Stimulated activated CD4-positive, alpha-beta T cell treated with anti-CD3 and anti-CD28 coated beads, TNF-alpha, amount 100 ng/mL, for 1 hour (primary cell): Measurements from ENCODE around the gene C3orf52.
A peak's percentile ranks its signal among the peaks of the same experiment; 100 is the strongest.

ENCODE experiments used
- DNase-seq, 3 donors: peaks; one replicate each; pipeline ENCODE4 v3.0.0-alpha.2; 2020; ENCODE audit warnings: low read depth in 3 of 3, low spot score in 1 of 3

Gene C3orf52

DNA sequence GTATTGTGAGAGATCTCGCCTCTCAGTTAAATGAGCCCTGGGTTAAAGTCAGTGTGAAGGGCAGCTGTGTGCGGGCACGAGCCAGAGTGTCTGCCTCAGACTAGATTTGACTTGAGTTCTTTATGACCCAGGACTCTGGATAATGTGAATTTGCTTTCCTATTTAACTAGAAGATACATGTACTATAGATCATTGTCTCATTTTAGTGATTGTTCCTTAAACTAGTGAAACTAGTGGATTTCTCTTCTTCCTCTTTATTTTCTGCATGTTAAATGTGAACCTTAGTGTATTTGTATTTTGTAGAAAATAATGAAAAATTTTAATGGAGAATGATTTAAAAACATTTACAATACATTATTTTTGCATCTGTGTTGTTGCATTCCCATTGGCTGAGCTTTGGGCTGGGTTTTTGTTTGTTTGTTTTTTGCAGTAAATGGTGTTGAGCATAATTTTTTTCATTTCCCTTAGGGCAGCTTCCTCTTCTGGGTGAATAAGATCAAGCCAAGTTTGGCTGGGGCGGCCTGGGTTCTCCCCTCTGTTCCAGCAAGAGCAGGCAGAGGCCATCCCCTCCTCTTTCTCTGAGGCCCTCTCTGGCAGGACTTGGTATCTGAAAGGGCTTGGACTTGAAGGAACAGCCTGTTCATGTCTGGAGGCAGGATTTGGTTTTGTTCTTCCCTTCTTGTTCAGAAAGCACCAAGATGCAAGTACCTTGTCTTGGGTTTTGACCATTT is 31.8 kb downstream of the C3orf52 start:
- DNase-seq = no peak

DNA sequence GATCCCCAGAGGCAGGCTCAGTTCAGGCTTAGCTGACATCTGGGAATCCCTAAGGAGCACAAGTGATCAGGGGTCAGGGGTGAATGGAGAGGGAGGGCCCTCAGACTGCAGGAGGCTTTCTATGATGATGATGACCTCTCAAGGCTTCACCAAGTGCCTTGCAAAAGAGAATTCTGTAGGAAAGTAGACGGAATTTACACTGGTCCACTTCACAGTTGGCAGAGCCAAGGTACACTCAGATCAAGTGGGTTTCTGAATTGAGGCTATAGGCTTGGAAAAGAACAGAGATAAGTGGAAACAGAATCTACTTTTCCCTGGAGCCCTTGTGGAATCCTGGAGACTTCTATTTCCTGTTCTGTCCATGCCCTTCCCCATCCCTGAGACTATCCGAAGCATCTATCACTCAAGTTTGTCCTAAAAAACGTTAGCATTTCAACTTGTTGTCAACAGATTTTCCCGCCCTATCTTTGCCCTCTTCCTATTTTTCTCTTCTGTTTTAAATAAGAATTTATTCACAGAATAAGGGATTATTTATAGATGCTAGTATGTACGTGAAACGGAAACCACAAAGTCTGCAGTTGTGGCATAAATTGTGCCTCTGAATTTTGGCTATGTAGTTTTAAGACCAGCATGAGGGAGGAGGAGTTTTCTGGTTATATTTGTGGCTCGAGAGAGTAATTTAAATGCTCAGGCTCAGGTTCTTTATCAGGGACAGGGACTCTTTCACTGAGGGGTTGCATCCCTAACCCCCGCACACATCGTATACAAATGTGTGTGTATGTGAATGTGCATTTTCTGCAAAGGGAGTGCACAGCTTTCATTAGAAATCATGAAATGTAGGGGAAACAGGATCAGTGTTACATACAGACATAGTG is 34.0 kb downstream of the C3orf52 start:
- no peak for DNase-seq

DNA sequence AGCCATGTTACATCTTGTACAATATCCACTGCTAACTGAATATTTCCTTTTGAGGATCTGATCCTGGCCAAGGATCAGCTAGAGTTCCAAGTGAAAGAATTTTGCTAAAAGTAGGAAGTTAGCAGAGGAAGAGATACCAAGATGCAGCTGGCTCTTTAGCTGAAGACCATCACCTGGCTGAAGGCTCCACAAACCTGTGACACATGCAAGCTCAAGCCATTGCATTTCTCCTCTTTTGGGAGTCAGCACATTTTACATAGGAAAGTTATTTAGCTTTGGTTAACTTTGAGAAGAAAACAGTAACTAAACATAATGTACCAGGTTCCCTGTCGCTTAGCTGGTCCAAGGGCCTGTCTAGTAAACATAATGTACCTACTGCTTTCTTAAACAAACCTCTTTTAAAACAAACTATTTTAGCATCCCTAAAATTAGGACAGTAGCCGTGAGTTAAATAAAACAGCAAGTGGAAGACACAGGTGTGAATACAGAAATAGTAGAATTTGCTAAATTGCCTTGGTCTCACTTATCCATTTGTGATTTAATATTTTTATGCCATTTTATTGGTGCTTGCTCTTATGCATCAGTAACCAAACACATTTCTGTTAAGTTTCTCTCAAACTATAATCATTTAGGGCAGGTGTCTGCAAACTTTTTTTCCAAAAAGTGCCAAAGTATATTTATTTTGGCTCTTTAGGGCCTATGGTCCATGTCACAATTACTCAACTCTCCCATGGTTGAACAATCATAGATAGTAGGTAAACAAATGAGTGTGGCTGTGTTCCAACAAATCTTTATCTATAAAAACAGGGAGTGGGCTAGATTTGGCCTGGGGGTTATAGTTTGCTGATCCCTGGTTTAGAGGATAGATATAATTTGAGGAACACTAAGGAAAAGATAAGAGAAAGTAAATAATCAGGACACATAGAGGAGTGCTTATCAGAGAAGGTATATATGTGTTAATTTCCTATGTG is 35.7 kb downstream of the C3orf52 start:
- no peak for DNase-seq

DNA sequence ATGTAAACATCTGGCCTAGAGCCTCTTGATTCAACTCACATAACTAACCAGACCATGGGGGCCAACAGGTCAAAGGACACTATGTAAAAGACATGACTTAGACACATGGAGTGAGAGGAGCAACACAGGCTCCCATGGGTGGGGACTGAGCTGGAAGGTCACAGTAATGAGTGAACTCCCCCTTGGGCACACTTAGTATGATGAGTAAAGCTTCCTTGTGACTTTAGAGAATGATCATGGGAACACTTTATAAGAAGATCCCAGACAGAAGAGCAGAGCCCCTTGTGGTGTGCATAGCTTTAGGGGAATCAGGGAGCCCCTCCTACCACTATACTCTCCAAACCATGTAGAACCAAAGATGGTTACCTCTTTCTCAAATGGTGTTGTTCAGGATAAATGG is 36.7 kb downstream of the C3orf52 start:
- no peak for DNase-seq

DNA sequence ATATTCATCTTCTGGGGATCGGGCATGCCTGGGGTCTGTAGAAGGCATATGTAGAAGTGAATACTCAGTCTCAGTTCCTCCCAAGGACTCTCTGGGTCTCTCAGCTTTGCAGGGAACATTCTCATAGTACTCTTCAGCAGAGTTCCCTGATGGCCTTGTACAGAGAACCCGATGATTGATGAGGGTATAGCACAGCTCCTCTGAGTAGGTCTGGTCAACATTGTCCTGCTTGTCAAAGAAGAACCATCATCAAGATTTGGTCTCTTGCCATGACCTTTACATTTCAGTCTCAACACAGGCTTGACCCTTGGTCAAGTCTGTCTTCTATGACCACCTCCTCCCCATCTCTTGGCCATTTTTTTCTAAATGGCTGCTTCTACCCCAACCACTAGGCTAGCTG is 37.4 kb downstream of the C3orf52 start:
- no peak for DNase-seq

DNA sequence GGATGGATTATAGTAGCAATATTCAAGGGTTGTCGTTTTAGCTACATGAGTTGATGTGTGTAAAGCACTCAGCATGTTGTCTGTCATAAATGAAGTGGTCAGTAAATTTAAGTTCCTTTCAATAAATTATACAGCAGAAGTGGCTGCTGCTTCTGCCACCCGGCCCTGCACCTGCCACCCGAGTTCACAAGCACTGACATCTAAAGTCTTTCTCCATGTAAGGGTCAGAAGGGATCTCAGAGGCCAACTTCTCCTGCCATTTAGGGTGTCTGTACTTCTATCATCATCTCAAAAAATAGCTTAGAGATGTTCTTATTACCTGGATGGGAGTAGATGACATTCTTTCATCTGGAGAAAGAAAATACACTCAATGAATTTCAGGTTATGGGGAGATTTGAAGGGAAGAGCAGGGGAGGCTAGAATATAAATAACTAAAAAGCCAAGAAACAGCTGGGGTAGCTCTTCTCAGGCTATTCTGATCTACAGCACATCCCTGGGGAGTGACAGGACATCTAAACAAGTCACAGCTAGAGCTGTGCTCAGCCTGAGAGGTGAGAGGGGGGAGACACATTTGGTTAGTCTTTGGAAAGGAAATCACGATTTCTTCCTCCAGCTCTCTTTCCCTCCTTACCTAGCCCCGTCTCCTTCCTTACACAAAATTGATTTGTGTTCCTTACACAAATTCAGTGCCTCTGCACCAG is 38.9 kb downstream of the C3orf52 start:
- no peak for DNase-seq

DNA sequence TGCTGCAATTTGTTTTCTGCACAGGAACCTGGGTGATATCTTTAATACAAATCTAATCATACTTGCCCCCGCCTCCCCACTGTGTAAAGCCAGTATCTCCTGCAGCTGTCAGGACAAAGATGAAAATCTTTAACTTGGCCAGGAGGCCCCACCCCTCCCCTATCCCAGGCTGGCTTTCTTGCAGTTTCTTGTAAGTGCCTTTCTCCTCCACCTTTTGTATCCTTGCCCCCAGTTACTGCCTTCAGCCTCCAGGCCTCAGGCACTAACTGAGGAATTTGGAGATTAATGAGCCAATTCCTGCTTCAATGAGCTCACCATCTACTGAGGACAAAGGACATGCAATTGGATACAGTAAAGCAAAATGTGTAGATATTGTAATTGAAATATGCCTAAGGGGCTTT is 40.3 kb downstream of the C3orf52 start:
- no peak for DNase-seq

DNA sequence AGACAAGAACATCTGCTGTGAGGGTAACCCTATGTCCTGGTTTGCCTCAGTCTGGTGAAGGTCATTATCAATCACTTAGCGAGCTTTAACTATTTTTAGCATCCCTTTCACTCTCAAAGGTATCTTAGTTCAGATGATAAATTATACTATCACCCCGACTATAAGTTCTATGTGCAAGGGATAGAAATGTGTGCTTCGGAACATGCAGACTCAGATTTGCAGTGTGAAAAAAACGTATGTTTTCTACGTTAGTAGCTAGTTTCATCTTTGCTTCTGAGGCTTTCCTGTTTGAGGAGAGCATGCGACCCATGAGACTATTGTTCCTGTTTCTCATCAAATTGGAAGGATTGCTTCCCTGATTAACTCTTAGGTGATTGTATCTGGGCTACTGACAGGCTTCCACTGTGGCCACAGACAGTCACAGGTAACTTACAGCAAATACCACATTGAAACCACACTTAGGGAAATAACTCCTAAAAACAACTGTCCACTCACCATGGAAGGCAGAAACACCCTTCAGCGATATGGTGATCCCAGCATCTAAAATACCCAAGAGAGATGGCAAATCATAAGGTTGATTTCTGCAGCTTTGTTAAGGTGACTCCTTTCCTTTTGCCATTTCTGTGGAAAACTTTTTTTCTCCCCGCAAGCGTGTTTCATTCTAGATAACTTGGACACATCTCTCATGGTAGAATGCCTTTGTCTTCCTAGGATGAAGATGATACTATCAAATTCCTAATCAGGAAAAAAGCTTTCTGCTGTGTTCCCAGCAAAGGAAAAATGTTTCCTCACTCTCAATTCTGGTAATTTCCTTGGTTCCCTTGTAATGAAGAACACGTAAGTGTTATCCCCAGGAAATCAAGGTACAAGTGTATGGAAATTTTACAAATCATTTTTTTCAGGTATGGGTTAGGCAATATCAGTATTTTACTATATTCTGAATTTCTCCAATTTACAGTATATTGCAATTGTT is 41.6 kb downstream of the C3orf52 start:
- no peak for DNase-seq

DNA sequence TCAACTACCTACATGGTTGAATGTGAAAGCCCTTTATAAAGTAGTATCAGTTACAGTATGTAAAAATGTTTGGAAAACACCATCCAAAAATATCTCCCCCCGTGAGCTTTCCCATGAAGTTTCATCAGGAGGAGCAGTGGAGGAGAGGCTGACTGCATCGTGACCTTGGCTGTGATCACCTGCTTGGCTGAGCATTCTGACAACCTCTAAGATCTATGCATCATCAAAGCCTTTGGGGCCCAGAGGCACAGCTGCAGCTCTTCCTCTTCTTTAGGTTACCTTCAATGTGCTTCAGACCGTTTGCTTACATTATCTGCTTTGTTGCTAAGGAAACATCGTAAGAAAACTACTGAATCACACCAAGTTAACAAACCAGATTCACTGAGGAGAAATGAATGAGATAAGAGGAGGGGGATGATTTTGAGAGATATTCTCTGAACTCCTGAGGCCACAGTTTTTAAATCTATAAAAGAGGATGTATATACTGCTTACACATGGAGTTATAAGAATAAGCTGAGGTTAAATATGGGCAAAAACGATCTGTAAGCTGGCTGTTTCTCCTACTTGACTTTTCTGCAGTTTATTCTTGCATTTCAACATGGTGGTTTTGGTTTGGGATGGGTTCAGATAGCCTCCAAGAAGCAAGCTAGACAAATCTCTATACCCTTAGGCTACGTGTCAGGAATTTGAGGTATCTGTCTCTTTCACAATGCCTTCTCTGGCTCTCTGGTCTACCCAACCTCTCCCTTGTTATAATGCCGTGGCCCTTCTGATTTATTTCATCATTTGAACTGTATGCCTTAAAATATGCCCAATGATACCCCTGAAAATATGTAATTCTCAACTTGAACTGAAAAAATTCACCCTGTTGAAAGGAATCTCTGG is 42.9 kb downstream of the C3orf52 start:
- DNase-seq = peak in 2 of 3 donors; percentile 16 to 42

DNA sequence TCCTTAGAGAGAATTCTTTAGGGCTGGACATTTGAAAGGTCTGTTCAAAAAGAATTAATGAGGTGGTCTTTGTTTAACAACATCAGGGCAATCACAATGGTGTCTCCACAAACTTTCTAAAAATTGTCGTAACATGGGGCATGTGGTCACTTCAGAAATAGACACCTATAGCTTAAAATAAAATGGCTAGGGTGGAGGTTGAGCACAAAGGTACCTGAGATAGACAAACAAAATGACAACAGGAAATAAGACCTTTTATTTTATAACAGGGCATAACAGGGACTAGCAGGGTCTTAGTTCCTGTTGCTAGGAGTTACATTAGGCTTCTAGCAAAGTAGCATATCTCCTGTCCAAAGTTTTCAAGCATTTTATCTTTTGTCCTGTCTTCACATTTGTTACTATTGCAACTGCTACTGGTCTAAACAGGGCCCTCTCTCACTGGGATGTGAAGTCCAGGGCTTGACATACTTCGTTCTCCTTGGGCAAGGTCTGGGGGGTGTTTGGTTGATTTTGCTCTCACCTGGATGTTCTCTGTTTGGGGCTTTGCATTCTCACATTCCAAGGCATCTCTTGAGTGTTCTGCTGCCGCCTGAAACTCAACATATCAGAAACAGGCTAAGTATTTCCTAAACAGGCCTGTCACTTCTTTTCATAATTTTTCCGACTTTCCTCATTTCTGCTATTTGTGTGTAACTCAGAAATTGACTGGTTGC is 43.9 kb downstream of the C3orf52 start:
- DNase-seq = no peak

DNA sequence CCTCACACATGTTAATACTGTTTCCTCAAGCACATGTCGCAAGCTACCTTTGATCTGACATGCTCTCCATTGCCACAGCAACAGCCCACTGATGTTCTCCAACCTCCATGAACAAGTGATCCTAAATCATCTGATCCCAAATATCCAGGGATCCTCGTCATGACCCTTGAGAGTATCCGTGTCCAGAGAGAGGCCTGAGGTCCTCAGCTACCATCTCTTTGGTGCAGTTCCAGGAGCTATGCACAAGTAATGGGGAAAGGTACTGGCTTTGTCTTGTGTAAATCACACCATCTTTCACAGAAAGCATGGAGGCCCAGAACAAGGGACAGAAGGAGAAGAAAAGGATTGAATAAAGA is 44.4 kb downstream of the C3orf52 start:
- no peak for DNase-seq

DNA sequence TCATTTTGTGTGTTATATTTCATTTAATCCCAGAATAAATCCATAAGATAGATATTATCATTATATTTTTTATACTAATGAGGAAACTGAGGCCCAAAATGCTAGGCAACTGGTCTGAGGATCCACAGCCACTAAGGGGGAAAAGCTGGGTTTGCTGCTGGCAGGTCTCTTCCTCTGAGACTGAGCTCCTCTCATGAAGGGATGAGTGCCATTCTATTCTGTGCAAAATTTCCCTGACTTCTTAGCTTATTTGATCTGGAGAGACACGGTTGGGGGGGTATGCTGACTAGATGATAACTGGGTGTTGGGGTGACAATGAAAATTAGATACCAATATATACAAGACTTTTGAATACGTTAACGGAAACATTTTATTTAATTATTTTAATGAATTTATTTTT is 44.9 kb downstream of the C3orf52 start:
- DNase-seq = no peak

DNA sequence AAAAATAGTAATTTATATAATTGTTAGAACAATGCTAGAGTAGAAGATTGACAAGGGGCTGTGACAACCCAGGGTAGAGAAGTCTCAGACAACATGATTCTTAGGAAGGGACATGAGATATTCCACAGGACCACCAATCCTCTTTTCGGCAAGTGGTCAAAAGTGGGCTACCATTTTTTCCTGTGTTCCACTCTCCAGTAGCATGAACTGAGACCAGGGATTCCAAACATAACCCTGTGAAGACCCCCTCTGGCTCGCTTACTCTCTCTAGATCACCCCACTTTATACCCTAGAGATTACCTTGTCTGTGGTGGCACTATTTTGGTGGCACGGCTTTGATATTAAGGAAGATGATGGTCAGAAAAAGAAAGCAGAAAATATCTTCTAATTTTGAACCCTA is 45.9 kb downstream of the C3orf52 start:
- no peak for DNase-seq

DNA sequence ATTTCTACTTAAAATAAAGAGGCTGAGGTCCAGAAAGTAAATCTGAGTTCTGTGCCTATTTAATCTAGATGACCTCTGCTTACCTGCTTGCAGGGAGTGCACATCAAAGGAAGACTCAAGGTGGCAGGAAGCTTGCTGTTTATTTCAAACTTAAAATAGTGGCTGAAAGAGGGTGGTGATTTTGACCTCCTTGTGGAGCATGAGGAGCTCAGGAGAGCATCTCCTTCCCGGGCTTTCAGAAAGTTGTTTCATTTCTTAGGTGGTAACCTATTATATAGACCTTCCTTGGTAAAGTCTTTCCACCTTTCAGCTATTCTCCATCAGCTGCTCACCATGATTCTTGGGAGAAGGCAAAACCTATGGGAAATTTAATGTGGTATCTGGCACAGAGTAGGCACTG is 46.4 kb downstream of the C3orf52 start:
- no peak for DNase-seq

DNA sequence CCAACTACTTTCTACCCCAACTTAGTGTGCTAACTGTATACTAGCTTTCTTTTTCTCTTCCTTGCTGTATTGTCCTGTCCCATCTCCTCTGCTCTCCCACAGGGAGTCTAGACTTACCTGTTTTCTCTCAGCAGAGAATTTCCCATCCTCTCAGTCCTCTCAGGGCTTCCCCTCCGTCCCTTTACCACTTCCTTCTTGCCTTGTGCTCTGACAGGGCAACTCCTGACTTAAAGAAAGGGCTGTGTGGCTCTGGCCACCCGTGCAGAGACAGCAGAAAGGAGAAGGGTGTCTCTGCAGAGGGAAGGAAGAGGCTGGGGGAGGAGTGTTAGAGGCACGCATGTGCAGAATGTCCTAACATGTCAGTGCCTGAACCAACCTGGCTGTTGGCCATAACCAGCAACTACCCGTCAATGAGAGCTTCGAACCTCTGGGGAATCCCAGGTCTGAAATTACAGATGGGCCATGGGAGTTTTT is 46.8 kb downstream of the C3orf52 start, which contains the start of gene GCSAM:
Gene GCSAM (minus strand): TSS at position 274 of the 474 bp plus-strand sequence. CDS start 128 bp downstream, at position 146.
- peak; percentile 37 to 49 (median 44) for DNase-seq

DNA sequence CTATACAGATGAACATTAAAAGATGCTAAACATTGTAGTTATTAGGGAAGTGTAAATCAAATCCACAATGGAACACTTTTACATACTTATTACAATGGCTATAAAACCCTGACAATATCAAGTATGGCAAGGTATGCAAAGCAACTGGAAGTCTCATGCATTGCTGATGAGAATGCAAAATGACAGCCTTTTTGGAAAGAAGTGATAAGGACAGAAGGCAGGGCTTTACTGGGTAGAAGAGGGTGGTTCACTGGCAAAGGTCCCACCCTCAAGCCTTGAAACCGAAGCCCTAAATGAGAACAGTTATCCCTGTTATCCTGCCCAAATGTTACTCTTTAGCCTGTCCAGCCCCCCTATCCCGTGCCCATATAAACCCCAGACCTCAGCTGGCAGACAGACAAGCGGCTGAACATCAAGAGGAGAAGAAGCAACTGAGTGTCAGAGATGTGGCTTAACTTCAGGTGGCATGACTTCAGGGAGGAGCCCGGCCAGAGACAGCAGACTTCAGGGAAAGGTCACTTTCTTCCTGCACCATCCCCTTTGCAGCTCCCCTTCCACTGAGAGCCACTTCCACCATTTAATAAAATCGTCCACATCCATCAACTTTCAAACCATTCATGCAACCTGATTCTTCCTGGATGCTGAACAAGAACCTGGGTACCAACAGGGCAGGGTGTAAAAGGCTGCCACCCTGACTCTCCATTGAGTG is 47.6 kb downstream of the C3orf52 start:
- DNase-seq = no peak
